GM21825 (cell line): ENCODE measurements around the gene KRTAP10-5.
"Not testable (repeated sequence)": the region's sequence is repeated elsewhere in the genome, so short reads cannot be mapped to it uniquely, and the experiment has no call there.

Experiments
- ATAC-seq: cut with Tn5 transposase; IDR thresholded peaks from one replicate; pipeline ENCODE4 v1.9.1; 2021; ENCODE audit warnings: mild to moderate bottlenecking, moderate library complexity; ENCODE audit not compliant: unreplicated experiment

KRTAP10-5 gene, protein sequence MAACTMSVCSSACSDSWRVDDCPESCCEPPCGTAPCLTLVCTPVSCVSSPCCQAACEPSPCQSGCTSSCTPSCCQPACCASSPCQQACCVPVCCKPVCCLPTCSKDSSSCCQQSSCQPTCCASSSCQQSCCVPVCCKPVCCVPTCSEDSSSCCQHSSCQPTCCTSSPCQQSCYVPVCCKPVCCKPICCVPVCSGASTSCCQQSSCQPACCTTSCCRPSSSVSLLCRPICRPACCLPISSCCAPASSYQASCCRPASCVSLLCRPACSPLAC

DNA sequence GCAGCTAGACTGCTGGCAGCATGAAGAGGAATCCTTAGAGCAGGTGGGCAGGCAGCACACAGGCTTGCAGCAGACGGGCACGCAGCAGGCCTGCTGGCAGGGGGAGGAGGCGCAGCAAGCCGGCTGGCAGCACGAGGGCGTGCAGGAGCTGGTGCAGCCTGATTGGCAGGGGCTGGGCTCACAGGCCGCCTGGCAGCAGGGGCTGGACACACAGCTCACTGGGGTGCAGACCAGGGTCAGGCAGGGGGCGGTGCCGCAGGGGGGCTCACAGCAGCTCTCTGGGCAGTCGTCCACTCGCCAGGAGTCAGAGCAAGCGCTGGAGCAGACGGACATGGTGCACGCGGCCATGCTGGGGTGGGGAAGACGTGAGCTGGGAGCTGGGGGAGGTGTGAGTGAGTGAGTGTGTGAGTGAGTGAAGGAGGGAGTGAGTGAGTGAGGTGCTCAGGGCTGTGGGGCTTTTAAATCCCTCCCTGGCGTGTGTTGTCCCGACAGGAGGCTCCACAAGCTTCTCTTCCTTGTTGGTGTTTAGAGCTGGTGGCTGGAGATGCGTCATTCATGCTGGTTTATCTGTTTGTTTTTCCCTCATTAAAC lies at the start of gene KRTAP10-5:
Gene KRTAP10-5 (minus strand): TSS at position 374 of the 591 bp plus-strand sequence. CDS start 26 bp downstream, at position 348.
- not testable (repeated sequence) for ATAC-seq

DNA sequence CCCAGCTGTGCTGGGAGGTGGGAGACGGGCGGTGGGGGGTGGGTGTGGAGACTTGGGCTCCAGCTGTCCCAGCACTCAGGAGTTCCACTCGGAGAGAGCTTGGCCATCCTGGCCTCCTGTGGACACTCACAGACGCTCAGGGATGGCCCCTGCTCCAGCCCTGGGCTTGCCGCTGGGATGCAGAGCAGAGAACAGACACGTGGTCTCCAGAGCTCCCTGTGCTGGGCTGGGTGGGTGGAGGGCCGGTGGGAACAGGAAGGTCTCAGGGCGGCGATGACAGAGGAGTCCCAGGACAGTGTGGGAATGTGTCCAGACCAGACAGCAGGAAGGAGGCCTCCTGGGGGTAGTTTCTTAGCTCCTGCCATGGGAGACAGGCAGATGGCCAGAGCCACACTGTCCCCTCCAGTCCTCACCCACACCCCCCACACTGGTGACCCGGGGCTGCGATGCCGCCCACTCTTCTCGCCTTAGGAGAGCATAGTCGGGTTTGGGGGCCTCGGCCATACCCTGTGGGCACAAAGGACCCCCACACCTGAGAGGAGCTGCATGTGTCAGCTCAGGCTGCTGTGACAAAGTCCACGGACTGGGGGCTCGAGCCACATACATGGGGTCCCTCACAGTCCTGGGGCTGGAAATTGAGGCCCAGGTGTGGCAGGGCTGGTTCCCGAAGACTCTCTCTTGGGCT lies 48.4 kb upstream of the KRTAP10-5 start:
- ATAC-seq = no peak

DNA sequence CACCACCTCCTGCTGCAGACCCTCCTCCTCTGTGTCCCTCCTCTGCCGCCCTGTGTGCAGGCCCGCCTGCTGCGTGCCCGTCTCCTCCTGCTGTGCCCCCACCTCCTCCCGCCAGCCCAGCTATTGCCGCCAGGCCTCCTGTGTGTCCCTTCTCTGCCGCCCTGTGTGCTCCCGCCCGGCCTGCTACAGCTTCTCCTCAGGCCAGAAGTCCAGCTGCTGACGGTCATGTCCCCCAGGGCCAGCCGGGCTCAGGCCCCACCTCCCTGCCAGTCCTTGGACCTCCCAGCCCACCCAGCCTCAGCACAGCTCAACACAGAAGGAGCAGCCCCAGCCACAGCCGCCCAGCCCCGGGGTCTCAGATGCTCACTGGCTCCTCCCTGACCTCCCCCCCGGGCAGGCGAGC lies 47.4 kb upstream of the KRTAP10-5 start:
- ATAC-seq = not testable (repeated sequence)

DNA sequence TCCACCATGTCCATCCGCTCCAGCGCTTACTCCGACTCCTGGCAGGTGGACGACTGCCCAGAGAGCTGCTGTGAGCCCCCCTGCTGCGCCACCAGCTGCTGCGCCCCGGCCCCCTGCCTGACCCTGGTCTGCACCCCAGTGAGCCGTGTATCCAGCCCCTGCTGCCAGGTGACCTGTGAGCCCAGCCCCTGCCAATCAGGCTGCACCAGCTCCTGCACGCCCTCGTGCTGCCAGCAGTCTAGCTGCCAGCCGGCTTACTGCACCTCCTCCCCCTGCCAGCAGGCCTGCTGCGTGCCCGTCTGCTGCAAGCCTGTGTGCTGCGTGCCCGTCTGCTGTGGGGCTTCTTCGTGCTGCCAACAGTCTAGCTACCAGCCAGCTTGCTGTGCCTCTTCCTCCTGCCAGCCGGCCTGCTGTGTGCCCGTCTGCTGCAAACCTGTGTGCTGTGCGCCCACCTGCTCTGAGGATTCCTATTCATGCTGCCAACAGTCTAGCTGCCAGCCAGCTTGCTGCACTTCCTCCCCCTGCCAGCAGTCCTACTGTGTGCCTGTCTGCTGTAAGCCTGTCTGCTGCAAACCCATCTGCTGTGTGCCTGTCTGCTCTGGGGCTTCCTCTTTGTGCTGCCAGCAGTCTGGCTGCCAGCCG lies 46.9 kb upstream of the KRTAP10-5 start:
- not testable (repeated sequence) for ATAC-seq

DNA sequence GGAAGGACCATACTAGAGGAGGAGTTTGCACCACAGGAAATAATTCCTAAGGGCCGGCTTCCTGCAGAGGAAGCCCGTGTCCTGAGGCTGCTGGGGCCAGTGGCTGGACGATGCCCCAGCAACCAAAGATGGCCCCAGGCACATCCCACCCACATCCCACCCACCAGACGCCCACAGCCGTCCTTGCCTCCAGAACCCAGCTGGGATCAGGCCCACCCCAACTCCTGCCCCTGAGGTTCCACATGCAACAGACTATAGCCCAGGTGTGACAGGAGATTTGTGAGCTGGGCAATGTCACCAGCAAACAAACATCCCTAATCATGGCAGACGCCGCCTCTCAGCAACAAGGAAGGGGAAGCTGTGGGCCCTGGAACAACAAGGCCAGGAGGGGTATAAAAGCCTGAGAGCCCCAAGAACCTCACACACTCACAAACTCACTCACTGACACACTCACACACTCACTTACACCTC lies 46.3 kb upstream of the KRTAP10-5 start, which contains the start of gene KRTAP10-9:
Gene KRTAP10-9 (plus strand): TSS at position 421 of the 471 bp plus-strand sequence. CDS start 79 bp downstream, outside the sequence.
- ATAC-seq = no peak

DNA sequence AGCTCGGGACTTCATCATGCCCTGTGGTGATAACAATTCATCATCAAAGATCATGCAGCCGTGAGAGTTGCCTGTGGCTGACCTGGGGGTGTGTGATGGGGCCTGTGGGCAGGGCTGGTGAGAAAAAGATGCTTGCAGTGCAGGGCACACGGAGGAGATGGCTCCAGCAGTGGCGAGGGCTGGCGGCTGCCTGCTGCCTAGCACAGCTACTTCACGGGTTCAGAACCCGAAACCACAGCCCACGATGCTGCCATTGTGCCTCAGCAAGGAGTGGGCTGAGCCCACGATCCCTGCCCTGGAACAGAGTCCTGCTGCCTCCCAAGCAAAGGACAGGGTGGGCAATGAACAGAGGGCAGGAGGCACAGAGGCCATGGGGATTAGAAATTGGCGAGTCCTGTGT lies 45.9 kb upstream of the KRTAP10-5 start:
- ATAC-seq = no peak

DNA sequence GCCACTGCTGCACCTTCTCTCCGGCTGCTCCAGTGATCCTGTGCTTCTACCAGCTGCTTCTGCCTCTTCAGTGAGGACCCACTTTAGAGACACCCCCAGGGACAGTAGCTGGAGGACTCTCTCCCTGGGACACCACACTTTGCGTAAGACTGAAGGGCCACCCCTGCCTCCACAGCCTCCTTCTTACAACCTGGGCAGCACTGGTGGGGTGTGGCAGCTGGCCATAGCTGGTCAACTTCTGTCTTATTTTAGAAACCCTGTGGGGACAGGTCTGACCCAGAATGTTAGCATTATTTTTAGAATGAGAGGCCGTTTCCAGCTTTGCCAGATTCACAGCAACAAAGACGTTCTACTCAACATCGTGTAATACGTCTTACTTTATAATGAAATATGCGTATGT lies 45.4 kb upstream of the KRTAP10-5 start:
- no peak for ATAC-seq

DNA sequence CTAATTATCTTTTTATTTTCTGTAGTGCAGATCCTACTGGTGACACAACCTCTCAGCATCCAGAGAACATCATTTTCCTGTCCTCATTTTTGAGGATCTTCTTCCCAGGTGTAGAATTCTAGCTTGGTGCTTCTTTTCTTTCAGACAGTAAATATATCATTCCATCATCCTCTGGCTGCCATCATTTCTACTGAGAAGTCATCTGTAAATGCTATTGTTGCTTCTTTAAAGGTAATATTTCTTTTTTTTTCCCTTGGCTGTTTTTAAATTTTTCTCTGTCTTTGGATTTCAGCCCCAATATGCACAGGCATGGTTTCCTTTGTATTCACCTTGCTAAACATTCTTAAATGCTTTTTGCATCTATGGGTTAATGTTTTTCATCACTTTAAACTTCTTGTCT lies 43.2 kb upstream of the KRTAP10-5 start:
- no peak for ATAC-seq

DNA sequence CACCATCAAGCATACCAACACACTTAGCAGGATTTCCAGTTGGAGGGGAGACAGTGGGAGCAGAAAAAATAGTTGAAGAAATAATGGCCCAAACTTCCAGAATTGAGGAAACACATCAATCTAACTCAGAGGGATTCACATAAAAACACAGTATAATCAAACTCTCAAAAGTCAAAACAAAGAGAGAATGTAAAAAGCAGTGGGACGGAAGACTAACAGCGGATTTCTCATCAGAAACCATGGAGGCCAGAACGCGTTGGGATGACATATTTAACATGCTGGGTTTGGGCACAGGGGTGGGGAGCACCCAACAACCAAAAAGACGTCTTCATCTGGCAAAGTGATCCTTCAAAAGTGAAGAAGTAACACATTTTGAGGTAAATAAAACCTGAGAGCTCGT lies 39.5 kb upstream of the KRTAP10-5 start:
- no peak for ATAC-seq

DNA sequence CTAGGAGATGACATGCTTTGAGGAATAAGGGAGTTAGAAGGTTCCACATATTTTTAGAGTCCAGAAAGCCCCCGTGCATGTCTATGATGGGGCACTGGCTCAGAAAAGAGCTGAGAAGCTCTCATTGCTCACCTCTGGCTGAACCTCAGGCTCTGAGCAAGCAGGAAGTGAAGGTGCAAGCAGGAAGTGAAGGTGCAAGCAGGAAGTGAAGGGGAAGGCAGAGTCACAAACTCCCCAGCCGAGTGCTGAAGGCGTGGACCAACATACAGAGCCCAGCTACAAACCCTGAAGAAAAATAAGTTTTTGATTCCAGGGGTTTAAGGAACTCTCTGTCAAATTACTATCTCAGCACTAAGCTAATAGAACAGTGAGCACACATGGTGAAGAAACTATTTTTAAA lies 38.5 kb upstream of the KRTAP10-5 start:
- no peak for ATAC-seq

DNA sequence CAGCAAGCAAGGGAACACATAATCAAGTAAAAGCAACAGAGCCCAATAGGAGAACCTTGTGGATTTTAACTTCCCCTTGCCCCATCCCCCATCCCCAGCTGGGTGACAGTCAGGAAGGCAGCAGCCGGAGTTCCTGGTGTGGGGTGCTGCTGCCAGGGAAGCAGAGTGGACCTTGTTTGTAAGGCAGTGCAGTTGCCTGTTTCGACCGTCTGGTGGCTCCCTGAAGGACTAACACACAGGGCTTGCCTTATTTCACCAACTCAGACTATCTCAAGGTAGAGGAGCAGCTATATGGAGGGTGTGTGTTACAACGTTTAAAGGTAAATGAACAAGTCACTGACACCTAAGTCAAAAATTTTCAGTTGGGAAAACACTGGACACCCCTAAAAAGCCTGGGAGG lies 38.1 kb upstream of the KRTAP10-5 start:
- no peak for ATAC-seq

DNA sequence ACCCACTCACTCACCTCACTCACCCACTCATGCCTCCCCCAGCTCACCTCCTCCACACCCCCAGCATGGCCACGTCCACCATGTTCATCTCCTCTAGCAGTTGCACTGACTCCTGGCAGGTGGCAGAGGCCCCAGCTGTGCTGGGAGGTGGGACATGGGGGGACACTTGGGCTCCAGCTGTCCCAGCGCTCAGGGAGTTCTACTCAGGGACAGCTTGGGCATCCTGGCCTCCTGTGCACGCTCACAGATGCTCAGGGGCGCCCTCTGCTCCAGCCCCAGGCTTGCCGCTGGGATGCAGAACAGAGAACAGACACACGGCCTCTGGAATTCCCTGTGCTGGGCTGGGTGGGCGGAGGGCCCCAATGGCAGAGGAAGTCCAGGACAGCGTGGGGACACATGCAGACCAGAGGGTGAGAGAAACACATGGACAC lies 36.7 kb upstream of the KRTAP10-5 start:
- ATAC-seq = no peak

DNA sequence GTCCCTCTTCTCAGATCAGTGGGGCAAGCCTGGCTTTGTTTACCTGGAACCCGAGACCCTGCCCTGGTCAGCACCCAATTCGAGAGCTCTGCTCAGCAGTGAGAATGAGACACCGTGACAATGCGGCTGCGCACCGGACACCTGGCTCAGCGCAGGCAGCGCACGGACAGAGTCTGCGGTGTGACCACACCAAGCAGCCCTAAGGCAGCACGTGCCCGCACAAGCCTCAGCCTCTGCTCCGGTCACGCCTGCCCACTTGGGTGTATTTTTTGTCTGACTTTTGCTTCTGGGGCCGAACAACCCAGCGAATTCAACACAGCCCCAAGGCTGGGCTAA lies 36.2 kb upstream of the KRTAP10-5 start:
- ATAC-seq = no peak

DNA sequence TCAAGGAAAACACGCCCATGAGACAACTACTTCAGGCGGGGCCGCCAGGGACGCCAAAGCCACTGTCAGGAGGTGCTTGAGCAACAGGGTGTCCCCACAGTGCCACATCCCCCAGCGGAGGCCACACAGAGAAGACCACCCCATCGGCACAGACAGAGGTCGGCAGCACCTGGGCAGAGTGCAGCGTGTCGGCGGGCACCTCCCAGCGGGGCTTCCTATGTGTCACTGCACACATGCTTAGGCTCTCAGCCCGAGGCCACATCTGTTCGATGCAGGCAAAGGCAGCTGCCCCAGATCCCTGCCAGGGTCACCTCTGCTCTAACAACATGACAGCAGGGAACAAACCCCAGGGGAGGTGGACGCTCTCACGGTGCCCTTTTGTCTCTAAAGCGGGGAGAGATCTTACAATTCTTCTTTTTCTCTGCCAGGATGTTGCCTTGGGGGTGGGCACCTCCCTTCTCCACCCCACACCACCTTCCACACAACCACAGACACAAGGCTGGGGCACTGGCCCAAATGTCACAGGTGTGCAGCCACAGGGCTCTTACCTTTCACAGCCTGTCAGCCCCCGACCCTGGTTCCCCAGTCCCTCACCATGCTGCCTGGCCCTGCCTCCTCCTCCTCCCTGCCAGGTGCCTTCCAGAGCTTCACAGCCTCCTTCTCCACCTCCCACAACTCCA lies 35.6 kb upstream of the KRTAP10-5 start:
- no peak for ATAC-seq

DNA sequence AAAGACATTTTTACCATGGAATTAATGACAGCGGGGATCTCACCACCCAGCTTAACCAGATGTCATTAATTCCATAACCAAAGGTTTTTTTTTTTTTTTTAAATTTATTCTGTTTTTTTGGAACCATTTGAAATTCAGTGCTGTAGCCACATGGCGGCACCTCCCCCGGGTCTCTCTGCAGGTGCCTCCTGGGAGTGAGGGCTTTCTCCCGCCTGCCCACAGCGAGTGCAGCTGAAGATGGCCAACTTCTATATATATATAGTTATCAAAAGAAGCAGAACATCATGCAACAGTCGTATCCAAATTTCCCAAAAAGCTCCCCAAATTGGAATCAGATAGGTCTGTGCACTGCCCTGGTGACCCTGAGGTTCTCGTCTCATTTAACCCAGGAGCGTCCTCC lies 35.1 kb upstream of the KRTAP10-5 start:
- ATAC-seq = no peak

DNA sequence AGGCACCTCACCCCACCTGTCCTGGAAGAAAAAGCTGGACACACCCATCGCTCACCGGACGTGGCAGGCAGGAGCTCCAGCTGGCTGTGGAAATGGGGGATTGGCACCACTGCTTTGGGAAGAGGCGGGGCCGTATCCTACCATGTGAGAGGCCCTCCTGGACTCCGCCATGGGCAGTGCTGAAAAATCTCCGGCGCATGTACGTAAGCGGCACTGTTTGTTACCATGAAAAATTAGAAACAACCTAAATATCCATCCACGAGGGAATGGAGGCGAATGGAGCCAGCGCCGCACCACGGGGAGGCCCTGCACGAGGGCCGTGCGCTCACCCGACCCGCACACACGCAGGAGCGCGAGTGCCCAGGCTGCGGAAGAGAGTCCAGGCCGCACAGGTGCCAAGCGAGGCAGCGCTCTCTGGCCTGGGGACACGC lies 34.6 kb upstream of the KRTAP10-5 start:
- ATAC-seq = no peak

DNA sequence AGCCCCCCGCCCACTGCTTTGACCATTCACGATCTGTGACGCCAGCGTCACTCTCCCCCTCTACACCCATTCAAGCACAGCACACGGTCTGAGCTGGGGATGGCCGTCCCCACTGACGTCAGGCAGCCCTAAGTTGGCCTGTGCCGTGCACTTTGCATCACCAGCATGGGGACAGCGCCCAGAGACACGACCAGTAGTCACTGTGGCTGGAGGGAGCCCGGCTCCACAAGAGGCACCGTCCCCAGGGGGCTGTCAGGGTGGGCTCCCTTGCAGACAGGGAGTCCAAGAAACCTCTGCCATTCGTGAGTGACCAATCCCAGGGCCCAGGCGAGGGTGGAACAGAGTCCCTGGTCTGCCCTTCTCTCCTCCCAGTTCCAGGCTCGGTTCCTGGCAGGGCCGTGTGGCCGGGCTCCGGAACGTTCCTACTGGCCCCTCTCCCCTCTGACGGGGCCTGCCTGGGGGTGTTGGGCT lies 33.8 kb upstream of the KRTAP10-5 start:
- no peak for ATAC-seq

DNA sequence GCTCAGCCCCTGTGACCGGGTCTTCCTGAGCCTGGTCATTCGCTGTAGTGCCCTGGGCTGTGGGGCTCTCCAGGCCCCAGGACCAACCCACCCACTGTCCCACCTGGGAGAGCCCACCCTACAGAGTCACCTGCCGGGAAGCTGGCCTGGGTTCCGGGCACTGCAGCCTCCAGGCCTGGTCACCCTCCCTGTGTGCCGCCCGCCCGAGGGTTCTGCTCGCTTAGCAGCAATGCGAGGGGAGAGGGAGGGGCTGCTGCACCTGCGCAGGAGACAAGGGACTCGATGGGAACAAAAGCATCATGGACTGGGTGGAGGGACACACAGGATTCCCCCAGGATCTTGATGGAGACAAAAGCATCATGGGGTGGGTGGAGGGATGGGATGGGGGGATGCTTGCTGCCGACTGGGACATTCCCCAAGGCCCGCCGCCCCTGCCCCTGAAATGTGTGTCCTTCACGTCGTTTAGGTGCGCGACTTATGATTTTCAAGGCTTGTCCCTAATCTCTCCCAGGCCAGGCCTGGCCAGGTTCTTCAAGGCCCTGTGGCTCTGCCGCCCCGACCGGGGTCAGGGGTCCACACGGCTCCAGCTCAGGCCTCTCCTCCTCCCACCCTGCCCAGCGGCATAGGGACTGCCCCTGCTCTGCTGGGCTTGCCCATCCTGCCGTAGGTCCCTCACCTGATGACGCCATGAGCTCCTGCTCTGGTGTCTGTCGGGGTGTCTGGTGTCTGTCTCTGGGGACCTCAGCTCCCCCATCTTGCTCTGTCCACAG lies 33.2 kb upstream of the KRTAP10-5 start:
- ATAC-seq = no peak

DNA sequence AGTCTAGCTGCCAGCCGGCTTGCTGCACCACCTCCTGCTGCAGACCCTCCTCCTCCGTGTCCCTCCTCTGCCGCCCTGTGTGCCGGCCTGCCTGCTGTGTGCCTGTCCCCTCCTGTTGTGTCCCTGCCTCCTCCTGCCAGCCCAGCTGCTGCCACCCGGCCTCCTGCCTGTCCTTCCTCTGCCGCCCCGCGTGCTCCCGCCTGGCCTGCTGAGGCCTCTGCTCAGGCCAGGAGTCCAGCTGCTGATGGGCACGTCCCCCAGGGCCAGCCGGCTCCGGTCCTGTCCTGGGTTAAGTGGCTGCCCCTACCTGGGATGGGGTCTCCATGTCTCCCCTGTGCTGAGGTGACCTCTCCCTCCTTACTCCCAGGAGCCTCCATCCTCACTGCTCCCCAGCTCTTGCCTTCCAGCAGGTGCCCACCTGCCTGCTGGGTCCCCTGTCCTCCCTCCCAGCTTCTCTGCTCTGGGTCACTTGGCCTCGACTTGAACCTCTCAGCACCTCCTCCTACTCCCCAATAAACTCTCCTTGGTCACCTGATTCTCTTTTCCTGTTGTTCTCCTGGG lies 32.3 kb upstream of the KRTAP10-5 start:
- no peak for ATAC-seq

DNA sequence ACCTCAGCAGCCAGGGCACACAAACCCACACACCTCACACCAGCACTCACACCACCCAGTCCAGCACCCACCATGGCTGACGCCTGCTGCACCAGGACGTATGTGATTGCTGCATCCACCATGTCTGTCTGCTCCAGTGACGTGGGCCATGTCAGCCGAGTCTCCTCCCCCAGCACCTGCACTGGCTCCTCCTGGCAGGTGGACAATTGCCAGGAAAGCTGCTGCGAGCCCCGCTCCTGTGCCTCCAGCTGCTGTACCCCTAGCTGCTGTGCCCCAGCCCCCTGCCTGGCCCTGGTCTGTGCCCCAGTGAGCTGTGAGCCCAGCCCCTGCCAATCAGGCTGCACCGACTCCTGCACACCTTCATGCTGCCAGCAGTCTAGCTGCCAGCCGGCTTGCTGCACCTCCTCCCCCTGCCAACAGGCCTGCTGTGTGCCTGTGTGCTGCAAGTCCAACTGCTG lies 31.7 kb upstream of the KRTAP10-5 start, which contains the start of gene KRTAP10-8:
Gene KRTAP10-8 (plus strand): TSS at position 51 of the 458 bp plus-strand sequence. CDS start 22 bp downstream, at position 73.
- no peak for ATAC-seq
